Panc1 (cell line): ENCODE data around the gene ADAMTSL3.

Source experiments
- CTCF ChIP-seq: fragments of 450-650 bp; IDR thresholded peaks from 2 replicates; pipeline ENCODE4 v1.5.1; 2017; ENCODE audit warnings: mild to moderate bottlenecking
- POLR2AphosphoS5 ChIP-seq: IDR thresholded peaks from 2 replicates; pipeline ENCODE4 v1.6.1; 2012; ENCODE audit warnings: mild to moderate bottlenecking, low read depth, low read length, moderate library complexity
- REST ChIP-seq, 2 experiments: IDR thresholded peaks; 2 replicates each; pipeline ENCODE4 v1.6.1; 2011 to 2012; ENCODE audit warnings: low read depth in 2 of 2, control low read depth in 1 of 2, low read length in 1 of 2, mild to moderate bottlenecking in 1 of 2, moderate library complexity in 1 of 2; ENCODE audit not compliant: insufficient read depth in 1 of 2
- SIN3A ChIP-seq: IDR thresholded peaks from 2 replicates; pipeline ENCODE4 v1.6.1; 2012; ENCODE audit warnings: low read depth, mild to moderate bottlenecking, low read length, moderate library complexity, borderline replicate concordance; ENCODE audit not compliant: insufficient read depth
- TCF7L2 ChIP-seq: IDR thresholded peaks from 2 replicates; pipeline ENCODE4 v1.6.1; 2011; ENCODE audit warnings: mild to moderate bottlenecking, low read depth, low read length, inconsistent platforms

GRCh38 chr15:83959477-83959876 lies 305.6 kb downstream of the ADAMTSL3 start:
- TF ChIP-seq CTCF, result no peak
- TF ChIP-seq POLR2AphosphoS5, result no peak
- TF ChIP-seq TCF7L2, result no peak
- no peak for TF ChIP-seq REST (IDR thresholded peaks at IDR 0.05; ENCODE audit: insufficient read depth in 1 of 2, low read depth in 2 of 2, low read length in 1 of 2)
- TF ChIP-seq SIN3A, result no peak
